ENCODE results near the gene MAPK14.

Gene MAPK14

GRCh38 chr6:36070252-36070651, 42.6 kb downstream of the MAPK14 start:
- no peak for TF ChIP-seq RAD21 (IDR thresholded peaks at IDR 0.05; ENCODE audit: low read depth)
- no peak for TF ChIP-seq YY1 (IDR thresholded peaks at IDR 0.05; ENCODE audit: low read depth)
- TF ChIP-seq TCF12 (IDR thresholded peaks at IDR 0.05; ENCODE audit: low read depth): no peak
- no peak for TF ChIP-seq TAF1 (IDR thresholded peaks at IDR 0.05; ENCODE audit: low read depth)
- TF ChIP-seq TEAD4 (IDR thresholded peaks at IDR 0.05): no peak

GRCh38 chr6:36071281-36071680, 43.7 kb downstream of the MAPK14 start:
- TF ChIP-seq ZBTB7A (IDR thresholded peaks at IDR 0.05; ENCODE audit: low read depth) (no peak), MAX (IDR thresholded peaks at IDR 0.05) (no peak), FOXM1 (IDR thresholded peaks at IDR 0.05; ENCODE audit: borderline replicate concordance, low read depth) (no peak), TAF1 (IDR thresholded peaks at IDR 0.05; ENCODE audit: low read depth) (no peak), TEAD4 (IDR thresholded peaks at IDR 0.05) (no peak), EGR1 (IDR thresholded peaks at IDR 0.05) (no peak), TCF12 (IDR thresholded peaks at IDR 0.05; ENCODE audit: low read depth) (no peak), REST (IDR thresholded peaks at IDR 0.05; ENCODE audit: low read depth) (no peak), NFIC (IDR thresholded peaks at IDR 0.05) (no peak), CEBPB (IDR thresholded peaks at IDR 0.05) (no peak), USF1 (IDR thresholded peaks at IDR 0.05) (no peak), EP300 (IDR thresholded peaks at IDR 0.05; ENCODE audit: borderline replicate concordance) (no peak), CREB1 (IDR thresholded peaks at IDR 0.05; ENCODE audit: low read depth) (no peak), YY1 (IDR thresholded peaks at IDR 0.05; ENCODE audit: low read depth) (no peak), RAD21 (IDR thresholded peaks at IDR 0.05; ENCODE audit: low read depth) (no peak)

GRCh38 chr6:36071714-36072113, 44.1 kb downstream of the MAPK14 start:
- TF ChIP-seq ZBTB7A (IDR thresholded peaks at IDR 0.05; ENCODE audit: low read depth) (no peak), REST (IDR thresholded peaks at IDR 0.05; ENCODE audit: low read depth) (no peak), TCF12 (IDR thresholded peaks at IDR 0.05; ENCODE audit: low read depth) (no peak), TEAD4 (IDR thresholded peaks at IDR 0.05) (no peak), CREB1 (IDR thresholded peaks at IDR 0.05; ENCODE audit: low read depth) (no peak), NFIC (IDR thresholded peaks at IDR 0.05) (no peak)

GRCh38 chr6:36072681-36073080, 45.1 kb downstream of the MAPK14 start:
- TF ChIP-seq CEBPB (IDR thresholded peaks at IDR 0.05): no peak
- no peak for TF ChIP-seq NFIC (IDR thresholded peaks at IDR 0.05)
- no peak for TF ChIP-seq ZBTB7A (IDR thresholded peaks at IDR 0.05; ENCODE audit: low read depth)
- TF ChIP-seq YY1 (IDR thresholded peaks at IDR 0.05; ENCODE audit: low read depth): no peak
- no peak for TF ChIP-seq TEAD4 (IDR thresholded peaks at IDR 0.05)
- TF ChIP-seq EP300 (IDR thresholded peaks at IDR 0.05; ENCODE audit: borderline replicate concordance): no peak
- TF ChIP-seq CREB1 (IDR thresholded peaks at IDR 0.05; ENCODE audit: low read depth): no peak
- TF ChIP-seq TAF1 (IDR thresholded peaks at IDR 0.05; ENCODE audit: low read depth): no peak
- no peak for TF ChIP-seq USF1 (IDR thresholded peaks at IDR 0.05)
- no peak for TF ChIP-seq FOXM1 (IDR thresholded peaks at IDR 0.05; ENCODE audit: borderline replicate concordance, low read depth)
- no peak for TF ChIP-seq REST (IDR thresholded peaks at IDR 0.05; ENCODE audit: low read depth)
- TF ChIP-seq TCF12 (IDR thresholded peaks at IDR 0.05; ENCODE audit: low read depth): no peak
- no peak for TF ChIP-seq EGR1 (IDR thresholded peaks at IDR 0.05)
- TF ChIP-seq MAX (IDR thresholded peaks at IDR 0.05): no peak
- TF ChIP-seq RAD21 (IDR thresholded peaks at IDR 0.05; ENCODE audit: low read depth): no peak

- TF ChIP-seq YY1 (IDR thresholded peaks at IDR 0.05; ENCODE audit: low read depth): no peak
- TF ChIP-seq CREB1 (IDR thresholded peaks at IDR 0.05; ENCODE audit: low read depth): no peak
- no peak for TF ChIP-seq ZBTB7A (IDR thresholded peaks at IDR 0.05; ENCODE audit: low read depth)
- no peak for TF ChIP-seq RAD21 (IDR thresholded peaks at IDR 0.05; ENCODE audit: low read depth)
- TF ChIP-seq TCF12 (IDR thresholded peaks at IDR 0.05; ENCODE audit: low read depth): no peak
Measured at GRCh38 chr6:36073587-36073986, 46.0 kb downstream of the MAPK14 start.

All from Ishikawa (cell line).